Bronchial epithelial cell (primary cell): ENCODE data around the gene DSP. TPM values are rescaled to one million over a fixed set of nuclear protein-coding genes. Genes with fewer than 3 reads are reported as not detected.

Source experiments
- DNase-seq: peaks from one replicate; pipeline ENCODE4 v3.0.0-alpha.2; 2010; ENCODE audit warnings: low read depth
- FAIRE-seq: peaks from 2 replicates; lab custom pipeline; 2011; peaks lifted over from hg19 to GRCh38; lab: Jason Lieb, UNC
- H3K27me3 ChIP-seq: 2 replicates; pipeline ENCODE4 v1.5.1; 2011; ENCODE audit warnings: low read length; ENCODE audit not compliant: control insufficient read depth, insufficient read depth
- H3K36me3 ChIP-seq: 2 replicates; pipeline ENCODE4 v1.5.1; 2011; ENCODE audit warnings: low read length; ENCODE audit not compliant: control insufficient read depth, insufficient read depth
- H3K4me3 ChIP-seq: 2 replicates; pipeline ENCODE4 v1.5.1; 2011; ENCODE audit warnings: mild to moderate bottlenecking, low read depth, low read length, control low read depth
- total RNA-seq: library from RNA; depleted of rRNA; stranded (reverse); fragments of >200 nt; gene quantifications from 2 replicates; pipeline ENCODE4 v1.2.1, GENCODE V29; 2014
- TF ChIP-seq, protein P1 (sequence below): IDR thresholded peaks from 2 replicates; pipeline ENCODE4 v1.5.1; 2011; ENCODE audit warnings: mild to moderate bottlenecking, moderate library complexity, low read length, control low read depth, inconsistent platforms; ENCODE audit not compliant: insufficient read depth, severe bottlenecking

Gene DSP, protein sequence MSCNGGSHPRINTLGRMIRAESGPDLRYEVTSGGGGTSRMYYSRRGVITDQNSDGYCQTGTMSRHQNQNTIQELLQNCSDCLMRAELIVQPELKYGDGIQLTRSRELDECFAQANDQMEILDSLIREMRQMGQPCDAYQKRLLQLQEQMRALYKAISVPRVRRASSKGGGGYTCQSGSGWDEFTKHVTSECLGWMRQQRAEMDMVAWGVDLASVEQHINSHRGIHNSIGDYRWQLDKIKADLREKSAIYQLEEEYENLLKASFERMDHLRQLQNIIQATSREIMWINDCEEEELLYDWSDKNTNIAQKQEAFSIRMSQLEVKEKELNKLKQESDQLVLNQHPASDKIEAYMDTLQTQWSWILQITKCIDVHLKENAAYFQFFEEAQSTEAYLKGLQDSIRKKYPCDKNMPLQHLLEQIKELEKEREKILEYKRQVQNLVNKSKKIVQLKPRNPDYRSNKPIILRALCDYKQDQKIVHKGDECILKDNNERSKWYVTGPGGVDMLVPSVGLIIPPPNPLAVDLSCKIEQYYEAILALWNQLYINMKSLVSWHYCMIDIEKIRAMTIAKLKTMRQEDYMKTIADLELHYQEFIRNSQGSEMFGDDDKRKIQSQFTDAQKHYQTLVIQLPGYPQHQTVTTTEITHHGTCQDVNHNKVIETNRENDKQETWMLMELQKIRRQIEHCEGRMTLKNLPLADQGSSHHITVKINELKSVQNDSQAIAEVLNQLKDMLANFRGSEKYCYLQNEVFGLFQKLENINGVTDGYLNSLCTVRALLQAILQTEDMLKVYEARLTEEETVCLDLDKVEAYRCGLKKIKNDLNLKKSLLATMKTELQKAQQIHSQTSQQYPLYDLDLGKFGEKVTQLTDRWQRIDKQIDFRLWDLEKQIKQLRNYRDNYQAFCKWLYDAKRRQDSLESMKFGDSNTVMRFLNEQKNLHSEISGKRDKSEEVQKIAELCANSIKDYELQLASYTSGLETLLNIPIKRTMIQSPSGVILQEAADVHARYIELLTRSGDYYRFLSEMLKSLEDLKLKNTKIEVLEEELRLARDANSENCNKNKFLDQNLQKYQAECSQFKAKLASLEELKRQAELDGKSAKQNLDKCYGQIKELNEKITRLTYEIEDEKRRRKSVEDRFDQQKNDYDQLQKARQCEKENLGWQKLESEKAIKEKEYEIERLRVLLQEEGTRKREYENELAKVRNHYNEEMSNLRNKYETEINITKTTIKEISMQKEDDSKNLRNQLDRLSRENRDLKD (N-terminal part only)
- total RNA-seq: 394 and 699 TPM in 2 replicates

GRCh38 chr6:7541175-7542064 is at the start of gene DSP:
TSS of gene DSP (plus strand) at chr6:7541671. CDS start at chr6:7541916, 245 bp downstream.
- no peak for FAIRE-seq

GRCh38 chr6:7493866-7494265 is 47.6 kb upstream of the DSP start:
- DNase-seq (no peak), FAIRE-seq (no peak)
- TF ChIP-seq, protein P1, sequence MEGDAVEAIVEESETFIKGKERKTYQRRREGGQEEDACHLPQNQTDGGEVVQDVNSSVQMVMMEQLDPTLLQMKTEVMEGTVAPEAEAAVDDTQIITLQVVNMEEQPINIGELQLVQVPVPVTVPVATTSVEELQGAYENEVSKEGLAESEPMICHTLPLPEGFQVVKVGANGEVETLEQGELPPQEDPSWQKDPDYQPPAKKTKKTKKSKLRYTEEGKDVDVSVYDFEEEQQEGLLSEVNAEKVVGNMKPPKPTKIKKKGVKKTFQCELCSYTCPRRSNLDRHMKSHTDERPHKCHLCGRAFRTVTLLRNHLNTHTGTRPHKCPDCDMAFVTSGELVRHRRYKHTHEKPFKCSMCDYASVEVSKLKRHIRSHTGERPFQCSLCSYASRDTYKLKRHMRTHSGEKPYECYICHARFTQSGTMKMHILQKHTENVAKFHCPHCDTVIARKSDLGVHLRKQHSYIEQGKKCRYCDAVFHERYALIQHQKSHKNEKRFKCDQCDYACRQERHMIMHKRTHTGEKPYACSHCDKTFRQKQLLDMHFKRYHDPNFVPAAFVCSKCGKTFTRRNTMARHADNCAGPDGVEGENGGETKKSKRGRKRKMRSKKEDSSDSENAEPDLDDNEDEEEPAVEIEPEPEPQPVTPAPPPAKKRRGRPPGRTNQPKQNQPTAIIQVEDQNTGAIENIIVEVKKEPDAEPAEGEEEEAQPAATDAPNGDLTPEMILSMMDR: no peak
- Histone ChIP-seq H3K4me3 (no peak overlapping the region), H3K27me3 (no peaks in the 10 kb centered on the region), H3K36me3 (no peaks in the 10 kb centered on the region)

More at GRCh38 chr6:7541175-7542064, at the start of gene DSP:
- Histone ChIP-seq H3K36me3 (peaks cover 12% of the 10 kb centered on the region), H3K4me3 (peak within 1 kb of the TSS; percentile 98), H3K27me3 (no peaks in the 10 kb centered on the region)
- DNase-seq: peak; percentile 70
- TF ChIP-seq, protein P1: no peak

- H3K27me3 ChIP-seq: no peaks in the 10 kb centered on the region
- DNase-seq (no peak), FAIRE-seq (no peak)
- no peak overlapping the region for H3K4me3 ChIP-seq
- no peaks in the 10 kb centered on the region for H3K36me3 ChIP-seq
- TF ChIP-seq, protein P1: no peak
Measured at GRCh38 chr6:7494638-7495037, 46.8 kb upstream of the DSP start.

GRCh38 chr6:7496266-7496875 is 45.1 kb upstream of the DSP start:
- Histone ChIP-seq H3K4me3 (no peak overlapping the region), H3K36me3 (no peaks in the 10 kb centered on the region), H3K27me3 (no peaks in the 10 kb centered on the region)
- no peak for FAIRE-seq
- DNase-seq: peak; percentile 29
- TF ChIP-seq, protein P1: no peak
